MCF 10A (cell line): ENCODE data around the gene EEF1AKMT4. TPM values are rescaled to one million over a fixed set of nuclear protein-coding genes. Genes with fewer than 3 reads are reported as not detected.

Source experiments
- BruUV-seq: library from RNA; stranded (reverse); fragments of 400-500 nt; replicated peaks from 2 replicates; lab custom pipeline; 2021; lab: Mats Ljungman, UMichigan
- CTCF ChIA-PET: fragments of 300-600 bp; sonication (Branson Sonifier 250); formaldehyde crosslinking; extraction: SDS; loops from one replicate; lab custom pipeline; 2021; ENCODE audit warnings: antibody characterized with exemption, inconsistent platforms; lab: Yijun Ruan, JAX
- POLR2A ChIA-PET: fragments of 300-600, 350-650 bp; sonication (Branson Sonifier 250); formaldehyde crosslinking; extraction: SDS; loops from one replicate; lab custom pipeline; 2020; ENCODE audit warnings: antibody characterized with exemption, inconsistent platforms; lab: Yijun Ruan, JAX
- DNase-seq: peaks from one replicate; pipeline ENCODE4 v3.0.0-alpha.2; 2018; ENCODE audit not compliant: unreplicated experiment
- H3K27ac Mint-ChIP-seq: one replicate; pipeline ENCODE4 v1.8.0; 2022; ENCODE audit warnings: mild to moderate bottlenecking, low read depth, mixed read lengths; ENCODE audit not compliant: unreplicated experiment
- H3K27me3 Mint-ChIP-seq: one replicate; pipeline ENCODE4 v1.8.0; 2022; ENCODE audit warnings: mixed read lengths; ENCODE audit not compliant: insufficient read depth, unreplicated experiment
- H3K36me3 Mint-ChIP-seq: one replicate; pipeline ENCODE4 v1.8.0; 2022; ENCODE audit warnings: mild to moderate bottlenecking, moderate library complexity, mixed read lengths; ENCODE audit not compliant: insufficient read depth, unreplicated experiment
- H3K4me1 Mint-ChIP-seq: one replicate; pipeline ENCODE4 v1.8.0; 2022; ENCODE audit warnings: mixed read lengths; ENCODE audit not compliant: insufficient read depth, unreplicated experiment
- H3K4me3 Mint-ChIP-seq: one replicate; pipeline ENCODE4 v1.8.0; 2022; ENCODE audit warnings: mild to moderate bottlenecking, moderate library complexity, mixed read lengths; ENCODE audit not compliant: unreplicated experiment
- H3K9me3 Mint-ChIP-seq: one replicate; pipeline ENCODE4 v1.8.0; 2022; ENCODE audit warnings: mixed read lengths; ENCODE audit not compliant: unreplicated experiment
- intact Hi-C: fragments of 100-400 bp; cut with micrococcal nuclease; formaldehyde crosslinking; loops from 2 replicates; pipeline ENCODE4 v1.14.1; 2022
- total RNA-seq: library from RNA; stranded (reverse); gene quantifications from 2 replicates; pipeline ENCODE4 v1.2.3, GENCODE V29; 2022
- TF ChIP-seq, protein P1 (sequence below): fragments of 200-600 bp; IDR thresholded peaks from one replicate; pipeline ENCODE4 v1.8.0; 2022; ENCODE audit warnings: antibody characterized with exemption, mild to moderate bottlenecking; ENCODE audit not compliant: unreplicated experiment

EEF1AKMT4 gene
- total RNA-seq, 1 experiment from 2014 or later: 10.1 TPM

- H3K4me1 Mint-ChIP-seq: no peaks in the 10 kb centered on the region
- intact Hi-C loops: no loop called here
- CTCF ChIA-PET: interaction anchor here (1.1 kb wide), 1 partner anchor 45 kb away, joined by 4 read pairs; no protein-coding TSS in a partner anchor
Measured at GRCh38 chr3:184291044-184291737, 41.7 kb downstream of the EEF1AKMT4 start.

DNA sequence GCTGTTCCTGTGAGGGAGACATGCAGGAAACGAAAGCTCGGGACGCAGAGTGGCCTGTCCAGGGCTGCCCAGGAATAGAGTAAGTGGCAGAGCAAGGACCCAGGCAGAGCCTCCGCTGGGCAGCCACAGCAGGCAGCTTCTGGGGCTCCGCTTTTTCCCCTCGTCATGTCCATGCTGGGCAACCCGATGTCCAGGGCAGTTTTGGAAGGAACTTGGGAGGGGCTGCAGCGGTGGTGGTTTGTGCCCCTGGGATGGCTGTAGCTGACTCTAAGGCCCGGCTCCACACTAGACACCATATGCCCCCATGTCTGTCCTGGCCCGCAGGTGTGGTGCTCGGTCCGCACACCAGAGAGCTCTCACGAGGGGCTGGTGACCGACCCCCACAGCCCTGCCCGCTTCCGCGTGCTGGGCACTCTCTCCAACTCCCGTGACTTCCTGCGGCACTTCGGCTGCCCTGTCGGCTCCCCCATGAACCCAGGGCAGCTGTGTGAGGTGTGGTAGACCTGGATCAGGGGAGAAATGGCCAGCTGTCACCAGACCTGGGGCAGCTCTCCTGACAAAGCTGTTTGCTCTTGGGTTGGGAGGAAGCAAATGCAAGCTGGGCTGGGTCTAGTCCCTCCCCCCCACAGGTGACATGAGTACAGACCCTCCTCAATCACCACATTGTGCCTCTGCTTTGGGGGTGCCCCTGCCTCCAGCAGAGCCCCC lies 42.4 kb downstream of the EEF1AKMT4 start:
- no peaks in the 10 kb centered on the region for H3K9me3 Mint-ChIP-seq
- TF ChIP-seq, protein P1, sequence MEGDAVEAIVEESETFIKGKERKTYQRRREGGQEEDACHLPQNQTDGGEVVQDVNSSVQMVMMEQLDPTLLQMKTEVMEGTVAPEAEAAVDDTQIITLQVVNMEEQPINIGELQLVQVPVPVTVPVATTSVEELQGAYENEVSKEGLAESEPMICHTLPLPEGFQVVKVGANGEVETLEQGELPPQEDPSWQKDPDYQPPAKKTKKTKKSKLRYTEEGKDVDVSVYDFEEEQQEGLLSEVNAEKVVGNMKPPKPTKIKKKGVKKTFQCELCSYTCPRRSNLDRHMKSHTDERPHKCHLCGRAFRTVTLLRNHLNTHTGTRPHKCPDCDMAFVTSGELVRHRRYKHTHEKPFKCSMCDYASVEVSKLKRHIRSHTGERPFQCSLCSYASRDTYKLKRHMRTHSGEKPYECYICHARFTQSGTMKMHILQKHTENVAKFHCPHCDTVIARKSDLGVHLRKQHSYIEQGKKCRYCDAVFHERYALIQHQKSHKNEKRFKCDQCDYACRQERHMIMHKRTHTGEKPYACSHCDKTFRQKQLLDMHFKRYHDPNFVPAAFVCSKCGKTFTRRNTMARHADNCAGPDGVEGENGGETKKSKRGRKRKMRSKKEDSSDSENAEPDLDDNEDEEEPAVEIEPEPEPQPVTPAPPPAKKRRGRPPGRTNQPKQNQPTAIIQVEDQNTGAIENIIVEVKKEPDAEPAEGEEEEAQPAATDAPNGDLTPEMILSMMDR: no peak
- no TSS peak for BruUV-seq
- H3K36me3 Mint-ChIP-seq: no peaks in the 10 kb centered on the region
- intact Hi-C loops: no loop called here
- ChIA-PET POLR2A (no interaction called here), CTCF (interaction anchor here (1.0 to 1.1 kb wide), 2 partner anchors 45 to 54 kb away, joined by 3 to 4 read pairs; no protein-coding TSS in a partner anchor)
- no peak overlapping the region for H3K27ac Mint-ChIP-seq
- no peak for DNase-seq
- H3K4me3 Mint-ChIP-seq: no peak overlapping the region
- no peaks in the 10 kb centered on the region for H3K4me1 Mint-ChIP-seq
- no peaks in the 10 kb centered on the region for H3K27me3 Mint-ChIP-seq

More at GRCh38 chr3:184291044-184291737, 41.7 kb downstream of the EEF1AKMT4 start:
- peak overlapping the region; percentile 19 for H3K27ac Mint-ChIP-seq
- POLR2A ChIA-PET: no interaction called here
- no peak for DNase-seq
- no peaks in the 10 kb centered on the region for H3K36me3 Mint-ChIP-seq
- H3K27me3 Mint-ChIP-seq: peaks cover 6% of the 10 kb centered on the region
- BruUV-seq: no TSS peak
- no peaks in the 10 kb centered on the region for H3K9me3 Mint-ChIP-seq
- no peak overlapping the region for H3K4me3 Mint-ChIP-seq
- TF ChIP-seq, protein P1: no peak

GRCh38 chr3:184295771-184296170 lies 46.3 kb downstream of the EEF1AKMT4 start:
- DNase-seq: no peak
- Mint-ChIP-seq H3K4me3 (no peak overlapping the region), H3K27me3 (no peaks in the 10 kb centered on the region), H3K9me3 (no peaks in the 10 kb centered on the region), H3K27ac (no peak overlapping the region), H3K36me3 (peaks cover 14% of the 10 kb centered on the region), H3K4me1 (peaks cover 5% of the 10 kb centered on the region)
- BruUV-seq: no TSS peak
- TF ChIP-seq, protein P1: no peak
- intact Hi-C loops: no loop called here
- ChIA-PET CTCF (interaction anchor here (0.7 to 2.3 kb wide), 3 partner anchors 69 to 278 kb away, joined by 4 to 6 read pairs (median 5); partner anchors contain the start of gene ABCC5), POLR2A (no interaction called here)

- CTCF ChIA-PET: interaction anchor here (0.6 kb wide), 1 partner anchor 23 kb away, joined by 4 read pairs; no protein-coding TSS in a partner anchor
- no peak overlapping the region for H3K4me3 Mint-ChIP-seq
Measured at GRCh38 chr3:184296616-184297015, 47.1 kb downstream of the EEF1AKMT4 start.

More at GRCh38 chr3:184296616-184297015, 47.1 kb downstream of the EEF1AKMT4 start:
- no peak for DNase-seq
- Mint-ChIP-seq H3K27ac (no peak overlapping the region), H3K27me3 (no peaks in the 10 kb centered on the region), H3K36me3 (peaks cover 23% of the 10 kb centered on the region), H3K9me3 (no peaks in the 10 kb centered on the region), H3K4me1 (peaks cover 5% of the 10 kb centered on the region)
- POLR2A ChIA-PET: no interaction called here
- intact Hi-C loops: no loop called here
- TF ChIP-seq, protein P1: no peak
- BruUV-seq: no TSS peak
